HepG2 (cell line): ENCODE data around the gene NUDT14. TPM values are rescaled to one million over a fixed set of nuclear protein-coding genes. Genes with fewer than 3 reads are reported as not detected.

Experiments
- ATAC-seq: fragments of 200-7000 bp; cut with Tn5 transposase; 3 replicates; pipeline ENCODE4 v1.9.1; 2020; ENCODE audit warnings: mild to moderate bottlenecking, moderate library complexity
- BruUV-seq: library from RNA; stranded (reverse); fragments of 400-500 nt; replicated peaks from 2 replicates; lab custom pipeline; 2021; lab: Mats Ljungman, UMichigan
- CTCF ChIA-PET: fragments of 300-600 bp; formaldehyde crosslinking; extraction: SDS; loops from one replicate; lab custom pipeline; 2021; ENCODE audit warnings: low total read pairs, inconsistent platforms, low intra/inter-chr PET ratio; lab: Yijun Ruan, JAX
- POLR2A ChIA-PET: fragments of 350-600 bp; sonication (Branson Sonifier 250); formaldehyde crosslinking; loops from one replicate; lab custom pipeline; 2020; ENCODE audit warnings: antibody characterized with exemption, inconsistent platforms; lab: Yijun Ruan, JAX
- DNase-seq: peaks from one replicate; pipeline ENCODE4 v3.0.0-alpha.2; 2015; ENCODE audit warnings: low spot score
- FAIRE-seq: peaks from 3 replicates; lab custom pipeline; 2011; peaks lifted over from hg19 to GRCh38; lab: Jason Lieb, UNC
- H2AFZ ChIP-seq: one replicate; pipeline ENCODE4 v1.6.1; 2011; ENCODE audit warnings: low read length, inconsistent platforms
- H3K27ac ChIP-seq: fragments of 300-600 bp; 3 replicates; pipeline ENCODE4 v1.8.0; 2011; ENCODE audit warnings: mixed run types, mild to moderate bottlenecking, mixed read lengths, low read length, inconsistent platforms; ENCODE audit not compliant: insufficient read depth; ENCODE audit errors: extremely low read length
- H3K27me3 ChIP-seq, 2 experiments: fragments of 200-600 bp in 1 of 2; 2 replicates in 1 of 2; 3 replicates in 1 of 2; pipeline versions ENCODE4 v1.6.0 to v1.8.0; 2011; ENCODE audit warnings: low read length in 2 of 2, mild to moderate bottlenecking in 2 of 2, moderate library complexity in 2 of 2, inconsistent platforms in 1 of 2; ENCODE audit not compliant: insufficient read depth in 2 of 2, control insufficient read depth in 1 of 2
- H3K36me3 ChIP-seq, 2 experiments: fragments of 200-600 bp in 1 of 2; replicated peaks in 1 of 2; 2 replicates in 1 of 2; 3 replicates in 1 of 2; pipeline versions ENCODE4 v1.5.1 to v1.8.0; 2011; ENCODE audit warnings: low read length in 2 of 2, inconsistent platforms in 1 of 2; ENCODE audit not compliant: insufficient read depth in 2 of 2, control insufficient read depth in 1 of 2
- H3K4me1 ChIP-seq: 2 replicates; pipeline ENCODE4 v1.5.1; 2012; ENCODE audit warnings: low read length, inconsistent platforms; ENCODE audit not compliant: insufficient read depth
- H3K4me2 ChIP-seq: 2 replicates; pipeline ENCODE4 v1.6.0; 2011; ENCODE audit warnings: low read depth, low read length, inconsistent platforms
- H3K4me3 ChIP-seq, 3 experiments: fragments of 200-600 bp in 1 of 3; sonication (generic), shearing (Covaris generic) in 1 of 3; replicated peaks in 1 of 3; 2 replicates each; pipeline ENCODE4 v1.5.1; 2011 to 2016; ENCODE audit warnings: low read length in 3 of 3, inconsistent platforms in 2 of 3, low read depth in 2 of 3, mild to moderate bottlenecking in 2 of 3, control low read depth in 1 of 3, mixed read lengths in 1 of 3; ENCODE audit not compliant: insufficient read depth in 1 of 3
- H3K79me2 ChIP-seq: one replicate; pipeline ENCODE4 v1.6.1; 2011; ENCODE audit warnings: low read length, inconsistent platforms; ENCODE audit not compliant: insufficient read depth
- H3K9ac ChIP-seq: 2 replicates; pipeline ENCODE4 v1.6.0; 2011; ENCODE audit warnings: mild to moderate bottlenecking, low read depth, low read length, inconsistent platforms; ENCODE audit not compliant: insufficient read depth
- H3K9me3 ChIP-seq: 2 replicates; pipeline ENCODE4 v1.5.1; 2012; ENCODE audit warnings: mild to moderate bottlenecking, low read length
- H4K20me1 ChIP-seq: 2 replicates; pipeline ENCODE4 v1.6.0; 2011; ENCODE audit warnings: inconsistent platforms, mild to moderate bottlenecking, low read length, moderate library complexity; ENCODE audit not compliant: insufficient read depth
- ELF3 ChIP-seq: IDR thresholded peaks from 2 replicates; pipeline ENCODE4 v1.6.1; 2016; ENCODE audit warnings: missing genetic modification reagents, missing compliant biosample characterization
- GFI1 ChIP-seq: sonication (generic); formaldehyde crosslinking; IDR thresholded peaks from 2 replicates; pipeline ENCODE4 v1.5.0; 2020; ENCODE audit warnings: missing genetic modification reagents, mild to moderate bottlenecking, borderline replicate concordance
- HIVEP1 ChIP-seq: sonication (generic); formaldehyde crosslinking; IDR thresholded peaks from 2 replicates; pipeline ENCODE4 v1.4.0; 2020; ENCODE audit warnings: mild to moderate bottlenecking, missing genetic modification reagents
- HMGA1 ChIP-seq: sonication (generic); formaldehyde crosslinking; conservative IDR thresholded peaks from 2 replicates; pipeline ENCODE4 v1.4.0; 2020; ENCODE audit warnings: missing genetic modification reagents
- HOXA7 ChIP-seq: sonication (generic); formaldehyde crosslinking; IDR thresholded peaks from 2 replicates; pipeline ENCODE4 v1.8.1; 2022; ENCODE audit warnings: mild to moderate bottlenecking, missing genetic modification reagents, moderate library complexity
- NFATC3 ChIP-seq: sonication (generic); formaldehyde crosslinking; IDR thresholded peaks from 2 replicates; pipeline ENCODE4 v1.5.1; 2020; ENCODE audit warnings: mild to moderate bottlenecking, missing genetic modification reagents
- SRSF4 ChIP-seq: fragments of 200-400 bp; formaldehyde crosslinking; IDR thresholded peaks from one replicate; pipeline ENCODE4 v1.6.1; 2018; ENCODE audit warnings: mild to moderate bottlenecking, low read depth, low read length, moderate library complexity; ENCODE audit not compliant: poor library complexity, severe bottlenecking
- TAF15 ChIP-seq: fragments of 200-400 bp; formaldehyde crosslinking; IDR thresholded peaks from one replicate; pipeline ENCODE4 v1.6.1; 2018; ENCODE audit warnings: mild to moderate bottlenecking, low read depth, low read length; ENCODE audit not compliant: poor library complexity, severe bottlenecking
- TEAD3 ChIP-seq: optimal IDR thresholded peaks from 2 replicates; pipeline ENCODE3; 2016; ENCODE audit warnings: borderline replicate concordance
- ZIK1 ChIP-seq: sonication (generic); formaldehyde crosslinking; IDR thresholded peaks from 2 replicates; pipeline ENCODE4 v1.5.0; 2020; ENCODE audit warnings: mild to moderate bottlenecking, low read depth, missing genetic modification reagents, borderline replicate concordance
- ZNF230 ChIP-seq: sonication (generic); formaldehyde crosslinking; IDR thresholded peaks from 2 replicates; pipeline ENCODE4 v1.4.0; 2020; ENCODE audit warnings: mild to moderate bottlenecking, missing genetic modification reagents
- ZNF598 ChIP-seq: sonication (generic); formaldehyde crosslinking; IDR thresholded peaks from 2 replicates; pipeline ENCODE4 v1.5.1; 2020; ENCODE audit warnings: mild to moderate bottlenecking, missing genetic modification reagents, borderline replicate concordance
- ZNF652 ChIP-seq: IDR thresholded peaks from 2 replicates; pipeline ENCODE4 v1.6.1; 2016; ENCODE audit warnings: low read depth, borderline replicate concordance
- ZNF766 ChIP-seq: sonication (generic); formaldehyde crosslinking; IDR thresholded peaks from 2 replicates; pipeline ENCODE4 v1.5.0; 2020; ENCODE audit warnings: missing genetic modification reagents, borderline replicate concordance
- WGBS: methylation state at CpG from one replicate; pipeline ENCODE4 v1.1.6; 2017; ENCODE audit warnings: low lambda C conversion rate; 5-methylcytosine and 5-hydroxymethylcytosine counted together
- in situ Hi-C: cut with HindIII; loops from 2 replicates; pipeline ENCODE4 v1.10.0; 2017; ENCODE audit warnings: low pct_unique_long_range_greater_than_20kb; ENCODE audit not compliant: extremely low pct_ligation_motif_present
- intact Hi-C: fragments of 100-400 bp; cut with micrococcal nuclease; formaldehyde crosslinking; loops from one replicate; pipeline ENCODE4 v1.10.0; 2022; ENCODE audit not compliant: unreplicated experiment
- polyA plus RNA-seq, 8 experiments: library from polyadenylated mRNA; depleted of rRNA in 3 of 8; stranded (reverse) in 7 of 8; unstranded in 1 of 8; fragments of >200 nt; fragmentation: Illumina TruSeq in 4 of 8; extraction: Trizol in 4 of 8; gene quantifications; 2 replicates each; pipeline versions ENCODE4 v1.2.1 to v1.2.3, GENCODE V29; 2011 to 2016; ENCODE audit warnings: low read depth in 4 of 8, missing spikeins in 1 of 8, mixed read lengths in 1 of 8; ENCODE audit not compliant: insufficient read depth in 1 of 8
- total RNA-seq, 5 experiments: library from RNA; depleted of rRNA; stranded (reverse); fragments of >200 nt; fragmentation: Illumina TruSeq; extraction: Trizol; gene quantifications; 2 replicates each; pipeline ENCODE4 v1.2.3, GENCODE V29; 2016; ENCODE audit warnings: low read depth in 1 of 5
- TF ChIP-seq, protein P1 (sequence below), 2 experiments: sonication (generic) in 1 of 2; formaldehyde crosslinking in 1 of 2; IDR thresholded peaks; 2 replicates each; pipeline versions ENCODE4 v1.4.0 to v1.6.1; 2018 to 2020; ENCODE audit warnings: missing genetic modification reagents in 2 of 2, borderline replicate concordance in 1 of 2, low read depth in 1 of 2, mild to moderate bottlenecking in 1 of 2, missing biosample characterization in 1 of 2
- TF ChIP-seq, protein P2 (sequence below): sonication (generic); formaldehyde crosslinking; IDR thresholded peaks from 2 replicates; pipeline ENCODE4 v1.4.0; 2020; ENCODE audit warnings: missing genetic modification reagents

Gene NUDT14
- total and polyA plus RNA-seq, 2 of the 13 experiments (the other 11 are each of a cell fraction or from before 2014, with no cell fraction given): 5.8 to 6.1 TPM

DNA sequence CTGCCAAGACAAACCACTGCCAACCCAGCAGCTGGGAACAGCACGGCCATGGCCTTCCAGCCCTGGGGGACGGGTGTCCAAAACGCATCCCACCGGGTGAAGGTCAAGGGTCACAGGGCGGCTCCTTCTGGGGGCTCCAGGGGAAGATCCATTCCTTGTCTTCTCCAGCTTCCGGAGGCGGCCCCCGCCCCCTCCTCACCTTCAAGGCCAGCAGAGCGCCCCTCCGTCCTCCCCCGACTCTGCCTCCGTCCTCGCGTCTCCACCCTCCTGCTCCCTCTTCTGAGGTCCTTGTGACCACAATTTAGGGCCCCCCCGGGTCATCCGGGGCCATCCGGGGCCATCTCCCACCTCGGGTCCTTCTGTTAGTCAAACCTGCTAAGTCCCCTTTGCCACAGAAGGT lies 3.9 kb upstream of the NUDT14 start:
- no peak for FAIRE-seq
- in situ Hi-C loops (no loop called here), intact Hi-C loops (loop anchor here (5.0 kb wide), 1 partner anchor 93 kb away; no protein-coding TSS in a partner anchor)
- H2AFZ ChIP-seq: no peak overlapping the region
- H3K27me3 ChIP-seq: peaks cover 8 to 37% of the 10 kb centered on the region in 2 experiments
- WGBS: 59% methylated on average over 5 of the region's 18 CpGs
- no peak overlapping the region for H3K27ac ChIP-seq
- CTCF ChIA-PET: no interaction called here
- no peaks in the 10 kb centered on the region for H4K20me1 ChIP-seq
- POLR2A ChIA-PET: no interaction called here
- no peak for ATAC-seq
- BruUV-seq: no TSS peak
- peaks cover 6% of the 10 kb centered on the region; the same call in 1 of the 2 replicates for H3K9me3 ChIP-seq
- no peaks in the 10 kb centered on the region for H3K79me2 ChIP-seq
- TF ChIP-seq HOXA7: no peak
- TF ChIP-seq ZNF652 (CRISPR knock-in tag): no peak
- TF ChIP-seq NFATC3: no peak
- TF ChIP-seq ZIK1 (CRISPR knock-in tag): no peak
- no peak for TF ChIP-seq ZNF598 (CRISPR knock-in tag)
- no peak for TF ChIP-seq ZNF230 (CRISPR knock-in tag)
- no peak for TF ChIP-seq ELF3 (CRISPR knock-in tag)
- H3K36me3 ChIP-seq: no peaks in the 10 kb centered on the region
- no peak overlapping the region for H3K4me2 ChIP-seq
- peaks cover 19% of the 10 kb centered on the region; the same call in 1 of the 2 replicates for H3K4me1 ChIP-seq
- H3K4me3 ChIP-seq: no peak overlapping the region
- H3K9ac ChIP-seq: no peak overlapping the region
- DNase-seq: no peak

DNA sequence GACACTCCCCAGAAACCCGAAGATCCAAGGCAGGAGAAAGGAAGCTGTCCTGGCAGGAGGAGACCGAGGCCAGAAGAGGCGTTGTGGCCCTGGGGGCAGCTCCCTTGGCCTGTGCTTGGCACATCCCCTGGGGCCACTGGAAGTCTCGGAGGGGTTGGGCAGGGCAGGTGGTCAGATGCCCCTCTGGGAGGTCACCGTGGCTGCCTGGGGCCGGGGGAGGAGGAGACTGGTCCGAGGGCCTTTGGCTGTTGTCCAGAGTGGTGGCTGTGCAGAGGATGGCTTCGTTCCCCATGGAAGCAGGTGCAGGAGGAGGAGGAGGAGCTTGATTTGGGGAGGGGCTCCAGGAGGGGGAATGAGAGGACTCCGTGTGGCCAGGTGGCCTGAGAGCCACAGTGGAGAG lies 3.3 kb upstream of the NUDT14 start:
- H3K9ac ChIP-seq: no peak overlapping the region
- no peak overlapping the region for H3K4me2 ChIP-seq
- H3K27me3 ChIP-seq: peaks cover 8 to 42% of the 10 kb centered on the region in 2 experiments
- WGBS: 8% methylated on average over 5 of the region's 9 CpGs
- peaks cover 19% of the 10 kb centered on the region; the same call in 1 of the 2 replicates for H3K4me1 ChIP-seq
- no peaks in the 10 kb centered on the region for H3K79me2 ChIP-seq
- ChIA-PET POLR2A (no interaction called here), CTCF (no interaction called here)
- no peaks in the 10 kb centered on the region for H4K20me1 ChIP-seq
- FAIRE-seq (no peak), DNase-seq (no peak), ATAC-seq (no peak)
- BruUV-seq: no TSS peak
- intact Hi-C loops (no loop called here), in situ Hi-C loops (no loop called here)
- H3K4me3 ChIP-seq: no peak overlapping the region
- peaks cover 6% of the 10 kb centered on the region; the same call in 1 of the 2 replicates for H3K9me3 ChIP-seq
- no peaks in the 10 kb centered on the region for H3K36me3 ChIP-seq
- H3K27ac ChIP-seq: no peak overlapping the region
- H2AFZ ChIP-seq: no peak overlapping the region
- no peak for TF ChIP-seq ZNF766
- TF ChIP-seq, protein P1, sequence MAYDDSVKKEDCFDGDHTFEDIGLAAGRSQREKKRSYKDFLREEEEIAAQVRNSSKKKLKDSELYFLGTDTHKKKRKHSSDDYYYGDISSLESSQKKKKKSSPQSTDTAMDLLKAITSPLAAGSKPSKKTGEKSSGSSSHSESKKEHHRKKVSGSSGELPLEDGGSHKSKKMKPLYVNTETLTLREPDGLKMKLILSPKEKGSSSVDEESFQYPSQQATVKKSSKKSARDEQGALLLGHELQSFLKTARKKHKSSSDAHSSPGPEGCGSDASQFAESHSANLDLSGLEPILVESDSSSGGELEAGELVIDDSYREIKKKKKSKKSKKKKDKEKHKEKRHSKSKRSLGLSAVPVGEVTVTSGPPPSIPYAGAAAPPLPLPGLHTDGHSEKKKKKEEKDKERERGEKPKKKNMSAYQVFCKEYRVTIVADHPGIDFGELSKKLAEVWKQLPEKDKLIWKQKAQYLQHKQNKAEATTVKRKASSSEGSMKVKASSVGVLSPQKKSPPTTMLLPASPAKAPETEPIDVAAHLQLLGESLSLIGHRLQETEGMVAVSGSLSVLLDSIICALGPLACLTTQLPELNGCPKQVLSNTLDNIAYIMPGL (CRISPR knock-in tag; IDR thresholded peaks at IDR 0.05; ENCODE audit: borderline replicate concordance in 1 of 2, low read depth in 1 of 2): no peak
- no peak for TF ChIP-seq TAF15
- TF ChIP-seq HMGA1: no peak
- no peak for TF ChIP-seq TEAD3
- TF ChIP-seq, protein P2, sequence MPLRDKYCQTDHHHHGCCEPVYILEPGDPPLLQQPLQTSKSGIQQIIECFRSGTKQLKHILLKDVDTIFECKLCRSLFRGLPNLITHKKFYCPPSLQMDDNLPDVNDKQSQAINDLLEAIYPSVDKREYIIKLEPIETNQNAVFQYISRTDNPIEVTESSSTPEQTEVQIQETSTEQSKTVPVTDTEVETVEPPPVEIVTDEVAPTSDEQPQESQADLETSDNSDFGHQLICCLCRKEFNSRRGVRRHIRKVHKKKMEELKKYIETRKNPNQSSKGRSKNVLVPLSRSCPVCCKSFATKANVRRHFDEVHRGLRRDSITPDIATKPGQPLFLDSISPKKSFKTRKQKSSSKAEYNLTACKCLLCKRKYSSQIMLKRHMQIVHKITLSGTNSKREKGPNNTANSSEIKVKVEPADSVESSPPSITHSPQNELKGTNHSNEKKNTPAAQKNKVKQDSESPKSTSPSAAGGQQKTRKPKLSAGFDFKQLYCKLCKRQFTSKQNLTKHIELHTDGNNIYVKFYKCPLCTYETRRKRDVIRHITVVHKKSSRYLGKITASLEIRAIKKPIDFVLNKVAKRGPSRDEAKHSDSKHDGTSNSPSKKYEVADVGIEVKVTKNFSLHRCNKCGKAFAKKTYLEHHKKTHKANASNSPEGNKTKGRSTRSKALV (CRISPR knock-in tag): no peak
- no peak for TF ChIP-seq SRSF4
- TF ChIP-seq GFI1 (CRISPR knock-in tag): no peak
- TF ChIP-seq HIVEP1 (CRISPR knock-in tag): no peak
